A673 (cell line): ENCODE data around the gene TRAF1. TPM values are rescaled to one million over a fixed set of nuclear protein-coding genes. Genes with fewer than 3 reads are reported as not detected.

Experiments used
- BruUV-seq: library from RNA; stranded (reverse); fragments of 400-500 nt; replicated peaks from 2 replicates; lab custom pipeline; 2021; lab: Mats Ljungman, UMichigan
- CTCF ChIA-PET: fragments of 300-600 bp; sonication (Branson Sonifier 250); formaldehyde crosslinking; loops from one replicate; lab custom pipeline; 2022; ENCODE audit warnings: antibody characterized with exemption; lab: Charles Lee
- POLR2A ChIA-PET: fragments of 300-600 bp; sonication (Branson Sonifier 250); formaldehyde crosslinking; loops from one replicate; lab custom pipeline; 2022; ENCODE audit warnings: antibody characterized with exemption; ENCODE audit not compliant: low non-redundant PET; lab: Charles Lee
- DNase-seq: peaks from one replicate; pipeline ENCODE4 v3.0.0-alpha.2; 2015; ENCODE audit warnings: low spot score
- H3K27ac ChIP-seq: fragments of 200-600 bp; sonication (generic); 2 replicates; pipeline ENCODE4 v1.5.1; 2016; ENCODE audit warnings: mixed run types, low read depth, mild to moderate bottlenecking, mixed read lengths, antibody characterized with exemption, low read length; ENCODE audit not compliant: poor library complexity, severe bottlenecking
- H3K27me3 ChIP-seq: fragments of 200-600 bp; sonication (generic); replicated peaks from 2 replicates; pipeline ENCODE4 v1.6.1; 2017; ENCODE audit warnings: mixed run types, low read depth, mild to moderate bottlenecking, mixed read lengths, antibody characterized with exemption, low read length; ENCODE audit not compliant: insufficient read depth, poor library complexity
- H3K36me3 ChIP-seq: fragments of 200-600 bp; sonication (generic); 2 replicates; pipeline ENCODE4 v1.6.1; 2016; ENCODE audit warnings: mixed run types, mild to moderate bottlenecking, mixed read lengths, antibody characterized with exemption, low read length; ENCODE audit not compliant: insufficient read depth, poor library complexity, severe bottlenecking
- H3K4me1 ChIP-seq: fragments of 200-600 bp; sonication (generic); 2 replicates; pipeline ENCODE4 v1.6.1; 2017; ENCODE audit warnings: mixed run types, mild to moderate bottlenecking, mixed read lengths, antibody characterized with exemption, low read length; ENCODE audit not compliant: insufficient read depth, poor library complexity, severe bottlenecking
- H3K4me3 ChIP-seq: fragments of 200-600 bp; sonication (generic); 2 replicates; pipeline ENCODE4 v1.5.1; 2016; ENCODE audit warnings: low read depth, mixed run types, mild to moderate bottlenecking, mixed read lengths, low read length; ENCODE audit not compliant: poor library complexity, severe bottlenecking
- H3K9me3 ChIP-seq: fragments of 200-600 bp; sonication (generic); 2 replicates; pipeline ENCODE4 v1.6.1; 2016; ENCODE audit warnings: mixed run types, low read depth, mild to moderate bottlenecking, mixed read lengths, antibody characterized with exemption, low read length; ENCODE audit not compliant: poor library complexity, severe bottlenecking
- CTCF ChIP-seq: fragments of 300-800, 200-600 bp; sonication (generic); conservative IDR thresholded peaks from 2 replicates; pipeline ENCODE4 v1.5.1; 2017; ENCODE audit warnings: low read depth, mild to moderate bottlenecking, antibody characterized with exemption, low read length, moderate library complexity, mixed read lengths
- EZH2 ChIP-seq: fragments of 200-600 bp; sonication (generic); IDR thresholded peaks from 2 replicates; pipeline ENCODE4 v1.6.1; 2017; ENCODE audit warnings: borderline replicate concordance, low read depth, mild to moderate bottlenecking, mixed read lengths, antibody characterized with exemption, low read length; ENCODE audit not compliant: poor library complexity, severe bottlenecking
- intact Hi-C: fragments of 100-400 bp; cut with micrococcal nuclease; formaldehyde crosslinking; loops from one replicate; pipeline ENCODE4 v1.10.0; 2022; ENCODE audit not compliant: unreplicated experiment
- total RNA-seq: library from RNA; stranded (reverse); gene quantifications from 2 replicates; pipeline ENCODE4 v1.2.3, GENCODE V29; 2021

TRAF1 gene
- total RNA-seq, 1 experiment from 2014 or later = 0.73 TPM

DNA sequence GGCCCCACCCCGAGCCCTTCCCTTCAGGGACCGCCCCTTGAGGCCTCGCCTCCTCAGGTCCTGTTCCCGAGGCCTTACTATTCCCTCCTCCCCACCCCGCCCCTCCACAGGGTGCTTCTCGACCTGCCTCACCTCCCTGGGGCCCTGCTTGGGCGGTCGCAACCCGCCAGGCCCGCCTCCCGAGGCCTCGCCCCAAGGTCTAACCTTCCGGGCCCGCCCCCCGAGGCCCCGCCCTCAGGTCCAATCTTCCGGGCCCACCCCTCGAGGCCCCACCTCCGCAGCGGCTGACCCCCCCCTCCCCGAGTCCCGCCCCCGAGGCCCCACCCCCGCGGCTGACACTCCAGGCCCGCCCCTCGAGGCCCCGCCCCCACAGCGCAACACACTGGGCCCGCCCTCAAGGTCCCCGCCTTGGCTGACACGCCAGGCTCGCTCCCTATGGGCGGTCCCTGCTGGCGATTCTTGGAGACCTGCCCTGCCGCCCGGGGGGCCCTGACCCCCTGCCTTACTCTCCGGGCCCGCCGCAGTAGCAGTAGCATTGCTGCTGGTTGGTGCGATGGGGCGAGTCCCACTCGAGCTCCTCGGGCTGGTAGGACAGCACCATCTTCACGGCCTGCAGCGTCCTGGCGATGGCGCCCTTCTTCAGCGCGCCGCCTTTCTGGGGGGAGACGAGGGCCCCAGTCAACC lies 57.8 kb downstream of the TRAF1 start:
- DNase-seq = peak; percentile 96
- Histone ChIP-seq H3K4me3 (peak overlapping the region; percentile 55), H3K4me1 (peaks cover 12% of the 10 kb centered on the region), H3K9me3 (no peaks in the 10 kb centered on the region), H3K27ac (peak overlapping the region; percentile 77), H3K27me3 (no peaks in the 10 kb centered on the region), H3K36me3 (peaks cover 25% of the 10 kb centered on the region)
- peak; percentile 72 for TF ChIP-seq CTCF
- TF ChIP-seq EZH2 = no peak
- intact Hi-C loops = loop anchor here (2.0 kb wide), 1 partner anchor 76 kb away; the partner anchor contains the start of gene FBXW2
- CTCF ChIA-PET = interaction anchor here (0.6 kb wide), 1 partner anchor 49 kb away, joined by 3 read pairs; no protein-coding TSS in a partner anchor
- BruUV-seq = no TSS peak
- POLR2A ChIA-PET = no interaction called here

DNA sequence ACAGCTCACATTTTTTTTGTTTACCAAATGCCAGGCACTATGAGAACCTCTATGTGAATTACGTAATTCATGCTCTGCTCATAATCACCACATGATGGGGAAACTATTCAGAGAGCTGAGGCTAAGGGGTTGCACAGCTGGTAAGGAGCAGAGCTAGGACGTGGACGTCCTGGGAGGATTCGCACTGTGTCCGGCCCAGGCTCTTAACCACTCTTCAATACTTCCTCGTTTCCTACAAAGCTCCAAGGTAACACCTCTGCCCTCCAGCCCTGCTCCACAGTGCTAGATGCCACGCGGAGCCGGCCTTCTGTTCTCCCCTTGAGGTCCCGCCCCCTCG lies 58.3 kb downstream of the TRAF1 start:
- CTCF ChIA-PET = interaction anchor here (0.6 kb wide), 1 partner anchor 49 kb away, joined by 3 read pairs; no protein-coding TSS in a partner anchor
- Histone ChIP-seq H3K4me1 (peaks cover 12% of the 10 kb centered on the region), H3K27ac (peak overlapping the region; percentile 49), H3K27me3 (no peaks in the 10 kb centered on the region), H3K9me3 (no peaks in the 10 kb centered on the region), H3K4me3 (peak overlapping the region; percentile 55), H3K36me3 (peaks cover 21% of the 10 kb centered on the region)
- TF ChIP-seq CTCF = no peak
- TF ChIP-seq EZH2 = no peak
- intact Hi-C loops = loop anchor here (2.0 kb wide), 1 partner anchor 76 kb away; the partner anchor contains the start of gene FBXW2
- POLR2A ChIA-PET = no interaction called here
- DNase-seq = no peak
- no TSS peak for BruUV-seq

DNA sequence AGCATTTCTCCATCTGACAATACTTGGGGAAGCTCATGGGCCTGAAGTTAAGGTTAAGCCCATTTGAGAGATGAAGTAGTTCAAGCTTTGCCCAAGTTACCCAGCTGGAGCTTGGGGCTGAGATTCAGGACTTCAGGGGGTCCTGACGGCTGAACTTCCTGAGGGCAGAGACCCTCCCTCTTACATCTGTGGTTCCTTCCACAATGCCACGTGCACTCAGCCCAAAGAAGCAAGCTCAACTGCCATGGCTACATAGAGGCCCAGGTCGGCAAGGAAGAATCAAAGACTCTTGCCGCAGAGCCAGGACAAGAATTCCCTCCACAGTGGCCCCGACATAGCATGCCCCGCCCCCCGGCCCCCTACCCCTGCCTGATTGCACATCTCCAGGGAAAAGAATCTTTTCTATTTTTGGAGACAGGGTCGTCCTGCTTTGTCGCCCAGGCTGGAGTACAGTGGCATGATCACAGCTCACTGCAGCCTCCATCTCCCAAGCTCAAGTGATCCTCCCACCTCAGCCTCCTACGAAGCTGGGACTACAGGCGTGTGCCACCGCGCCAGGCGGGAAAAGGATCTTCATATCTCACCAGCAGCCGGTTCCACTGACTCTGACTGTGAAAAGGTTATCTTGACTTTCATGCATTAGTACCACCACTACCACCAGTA lies 58.8 kb downstream of the TRAF1 start:
- peaks cover 16% of the 10 kb centered on the region for H3K36me3 ChIP-seq
- H3K4me3 ChIP-seq = peak overlapping the region; percentile 55
- no peak for TF ChIP-seq CTCF
- no peak for TF ChIP-seq EZH2
- no TSS peak for BruUV-seq
- DNase-seq = no peak
- no peaks in the 10 kb centered on the region for H3K9me3 ChIP-seq
- H3K27me3 ChIP-seq = no peaks in the 10 kb centered on the region
- peak overlapping the region; percentile 49 for H3K27ac ChIP-seq
- ChIA-PET CTCF (interaction anchor here (0.6 kb wide), 1 partner anchor 48 kb away, joined by 3 read pairs; no protein-coding TSS in a partner anchor), POLR2A (no interaction called here)
- peaks cover 12% of the 10 kb centered on the region for H3K4me1 ChIP-seq
- intact Hi-C loops = loop anchor here (2.0 kb wide), 1 partner anchor 75 kb away; the partner anchor contains the start of gene FBXW2
